Neural progenitor cell (in vitro differentiated cells): Measurements from ENCODE around the gene CRTC1. TPM values are rescaled to one million over a fixed set of nuclear protein-coding genes. Genes with fewer than 3 reads are reported as not detected.

Experiments
- DNase-seq: peaks from one replicate; pipeline ENCODE4 v3.0.0-alpha.2; 2016; ENCODE audit warnings: low spot score
- H2AFZ ChIP-seq: fragments of 200-600 bp; sonication (generic); replicated peaks from 2 replicates; pipeline ENCODE4 v1.6.1; 2016; ENCODE audit warnings: antibody characterized with exemption
- H3F3A ChIP-seq: fragments of 200-600 bp; sonication (generic); 2 replicates; pipeline ENCODE4 v1.6.1; 2016; ENCODE audit warnings: antibody characterized with exemption, low read depth
- H3K27ac ChIP-seq: fragments of 200-600 bp; sonication (generic); 2 replicates; pipeline ENCODE4 v1.5.1; 2016; ENCODE audit warnings: mild to moderate bottlenecking
- H3K27me3 ChIP-seq: fragments of 200-600 bp; sonication (generic); 2 replicates; pipeline ENCODE4 v1.6.1; 2016; ENCODE audit warnings: mild to moderate bottlenecking, moderate library complexity
- H3K36me3 ChIP-seq: fragments of 200-600 bp; sonication (generic); 2 replicates; pipeline ENCODE4 v1.5.1; 2016
- H3K4me1 ChIP-seq: fragments of 200-600 bp; sonication (generic); 2 replicates; pipeline ENCODE4 v1.6.1; 2016; ENCODE audit warnings: mixed run types
- H3K4me2 ChIP-seq: fragments of 200-600 bp; sonication (generic); 2 replicates; pipeline ENCODE4 v1.6.1; 2016
- H3K4me3 ChIP-seq: fragments of 200-600 bp; sonication (generic); 2 replicates; pipeline ENCODE4 v1.5.1; 2016
- H3K79me2 ChIP-seq: fragments of 200-600 bp; sonication (generic); 2 replicates; pipeline ENCODE4 v1.6.1; 2016; ENCODE audit warnings: low read depth
- H3K9ac ChIP-seq: fragments of 200-600 bp; sonication (generic); 2 replicates; pipeline ENCODE4 v1.6.1; 2016
- H3K9me3 ChIP-seq: fragments of 200-600 bp; sonication (generic); 2 replicates; pipeline ENCODE4 v1.5.1; 2016; ENCODE audit warnings: low read depth
- H4K20me1 ChIP-seq: fragments of 200-600 bp; sonication (generic); 2 replicates; pipeline ENCODE4 v1.6.1; 2016; ENCODE audit warnings: low read depth
- H3K27ac Mint-ChIP-seq: 3 replicates; pipeline ENCODE4 v1.8.0; 2021; ENCODE audit warnings: mixed read lengths
- H3K27me3 Mint-ChIP-seq: 2 replicates; pipeline ENCODE4 v1.8.0; 2022; ENCODE audit warnings: low read depth, mild to moderate bottlenecking, inconsistent platforms, moderate library complexity, mixed read lengths; ENCODE audit not compliant: insufficient read depth
- H3K36me3 Mint-ChIP-seq: 3 replicates; pipeline ENCODE4 v1.8.0; 2021; ENCODE audit warnings: mixed read lengths
- H3K4me1 Mint-ChIP-seq: 3 replicates; pipeline ENCODE4 v1.8.0; 2021; ENCODE audit warnings: mixed read lengths
- H3K4me3 Mint-ChIP-seq: 3 replicates; pipeline ENCODE4 v1.8.0; 2021; ENCODE audit warnings: mild to moderate bottlenecking, moderate library complexity, mixed read lengths
- H3K9me3 Mint-ChIP-seq: 3 replicates; pipeline ENCODE4 v1.8.0; 2020; ENCODE audit warnings: mixed read lengths
- EZH2 ChIP-seq: fragments of 200-600 bp; sonication (generic); IDR thresholded peaks from 2 replicates; pipeline ENCODE4 v1.6.1; 2017; ENCODE audit warnings: antibody characterized with exemption, mild to moderate bottlenecking, moderate library complexity
- EZH2phosphoT487 ChIP-seq: fragments of 200-600 bp; sonication (generic); IDR thresholded peaks from 2 replicates; pipeline ENCODE4 v1.6.1; 2017; ENCODE audit warnings: antibody characterized with exemption
- total RNA-seq: library from RNA; depleted of rRNA; stranded (reverse); fragments of >200 nt; gene quantifications from 2 replicates; pipeline ENCODE4 v1.2.3, GENCODE V29; 2015; ENCODE audit warnings: low replicate concordance
- TF ChIP-seq, protein P1 (sequence below): fragments of 200-600 bp; sonication (generic); IDR thresholded peaks from 2 replicates; pipeline ENCODE4 v1.5.1; 2017; ENCODE audit warnings: antibody characterized with exemption, mild to moderate bottlenecking

The CRTC1 gene
- total RNA-seq, 1 donor from 2014 or later: 2.4 TPM

DNA sequence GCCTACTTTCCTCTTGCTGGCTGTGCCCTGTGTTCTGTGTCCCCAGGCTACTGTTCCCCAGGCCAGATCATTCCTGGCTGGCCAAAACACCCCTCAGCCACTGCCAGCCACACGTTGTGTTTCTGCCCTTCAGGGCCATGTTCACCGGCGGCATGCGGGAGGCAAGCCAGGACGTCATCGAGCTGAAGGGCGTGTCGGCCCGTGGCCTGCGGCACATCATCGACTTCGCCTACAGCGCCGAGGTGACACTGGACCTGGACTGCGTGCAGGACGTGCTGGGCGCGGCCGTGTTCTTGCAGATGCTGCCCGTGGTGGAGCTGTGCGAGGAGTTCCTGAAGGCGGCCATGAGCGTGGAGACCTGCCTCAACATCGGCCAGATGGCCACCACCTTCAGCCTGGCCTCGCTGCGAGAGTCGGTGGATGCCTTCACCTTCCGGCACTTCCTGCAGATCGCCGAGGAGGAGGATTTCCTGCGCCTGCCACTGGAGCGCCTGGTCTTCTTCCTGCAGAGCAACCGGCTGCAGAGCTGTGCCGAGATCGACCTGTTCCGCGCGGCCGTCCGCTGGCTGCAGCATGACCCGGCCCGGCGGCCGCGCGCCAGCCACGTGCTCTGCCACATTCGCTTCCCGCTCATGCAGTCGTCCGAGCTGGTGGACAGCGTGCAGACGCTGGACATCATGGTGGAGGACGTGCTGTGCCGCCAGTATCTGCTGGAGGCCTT lies 15.8 kb upstream of the CRTC1 start:
- no peak for DNase-seq
- Mint-ChIP-seq H3K27me3 (peaks cover 2% of the 10 kb centered on the region), H3K27ac (no peak overlapping the region), H3K4me3 (no peak overlapping the region), H3K36me3 (peaks cover 5% of the 10 kb centered on the region), H3K9me3 (no peaks in the 10 kb centered on the region), H3K4me1 (peaks cover 11% of the 10 kb centered on the region)
- no peak overlapping the region for H3K9ac ChIP-seq
- H3K4me1 ChIP-seq: peaks cover 5% of the 10 kb centered on the region
- H3K4me3 ChIP-seq: no peak overlapping the region
- no peaks in the 10 kb centered on the region for H3K9me3 ChIP-seq
- H4K20me1 ChIP-seq: peaks cover 9% of the 10 kb centered on the region
- no peak overlapping the region for H3K27ac ChIP-seq
- no peaks in the 10 kb centered on the region for H3K79me2 ChIP-seq
- no peaks in the 10 kb centered on the region for H3K27me3 ChIP-seq
- H3K36me3 ChIP-seq: no peaks in the 10 kb centered on the region
- no peak overlapping the region for H3K4me2 ChIP-seq
- no peak overlapping the region for H2AFZ ChIP-seq
- TF ChIP-seq EZH2phosphoT487 (no peak), EZH2 (no peak)
- TF ChIP-seq, protein P1, sequence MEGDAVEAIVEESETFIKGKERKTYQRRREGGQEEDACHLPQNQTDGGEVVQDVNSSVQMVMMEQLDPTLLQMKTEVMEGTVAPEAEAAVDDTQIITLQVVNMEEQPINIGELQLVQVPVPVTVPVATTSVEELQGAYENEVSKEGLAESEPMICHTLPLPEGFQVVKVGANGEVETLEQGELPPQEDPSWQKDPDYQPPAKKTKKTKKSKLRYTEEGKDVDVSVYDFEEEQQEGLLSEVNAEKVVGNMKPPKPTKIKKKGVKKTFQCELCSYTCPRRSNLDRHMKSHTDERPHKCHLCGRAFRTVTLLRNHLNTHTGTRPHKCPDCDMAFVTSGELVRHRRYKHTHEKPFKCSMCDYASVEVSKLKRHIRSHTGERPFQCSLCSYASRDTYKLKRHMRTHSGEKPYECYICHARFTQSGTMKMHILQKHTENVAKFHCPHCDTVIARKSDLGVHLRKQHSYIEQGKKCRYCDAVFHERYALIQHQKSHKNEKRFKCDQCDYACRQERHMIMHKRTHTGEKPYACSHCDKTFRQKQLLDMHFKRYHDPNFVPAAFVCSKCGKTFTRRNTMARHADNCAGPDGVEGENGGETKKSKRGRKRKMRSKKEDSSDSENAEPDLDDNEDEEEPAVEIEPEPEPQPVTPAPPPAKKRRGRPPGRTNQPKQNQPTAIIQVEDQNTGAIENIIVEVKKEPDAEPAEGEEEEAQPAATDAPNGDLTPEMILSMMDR: no peak
- peaks cover 7% of the 10 kb centered on the region for H3F3A ChIP-seq

GRCh38 chr19:18668252-18668631 lies 15.2 kb upstream of the CRTC1 start:
- Histone ChIP-seq H2AFZ (no peak overlapping the region), H3K4me2 (no peak overlapping the region), H3K4me1 (peaks cover under 1% of the 10 kb centered on the region), H3K27me3 (no peaks in the 10 kb centered on the region), H3K27ac (no peak overlapping the region), H3K79me2 (no peaks in the 10 kb centered on the region), H3K9ac (no peak overlapping the region), H3K36me3 (no peaks in the 10 kb centered on the region), H3K9me3 (no peaks in the 10 kb centered on the region), H4K20me1 (peaks cover 3% of the 10 kb centered on the region), H3F3A (peaks cover 7% of the 10 kb centered on the region), H3K4me3 (no peak overlapping the region)
- Mint-ChIP-seq H3K4me1 (peaks cover 10% of the 10 kb centered on the region), H3K27ac (no peak overlapping the region), H3K27me3 (peaks cover 2% of the 10 kb centered on the region), H3K4me3 (no peak overlapping the region), H3K36me3 (peaks cover 5% of the 10 kb centered on the region), H3K9me3 (no peaks in the 10 kb centered on the region)
- no peak for TF ChIP-seq EZH2
- no peak for TF ChIP-seq EZH2phosphoT487
- TF ChIP-seq, protein P1: no peak
- DNase-seq: no peak

DNA sequence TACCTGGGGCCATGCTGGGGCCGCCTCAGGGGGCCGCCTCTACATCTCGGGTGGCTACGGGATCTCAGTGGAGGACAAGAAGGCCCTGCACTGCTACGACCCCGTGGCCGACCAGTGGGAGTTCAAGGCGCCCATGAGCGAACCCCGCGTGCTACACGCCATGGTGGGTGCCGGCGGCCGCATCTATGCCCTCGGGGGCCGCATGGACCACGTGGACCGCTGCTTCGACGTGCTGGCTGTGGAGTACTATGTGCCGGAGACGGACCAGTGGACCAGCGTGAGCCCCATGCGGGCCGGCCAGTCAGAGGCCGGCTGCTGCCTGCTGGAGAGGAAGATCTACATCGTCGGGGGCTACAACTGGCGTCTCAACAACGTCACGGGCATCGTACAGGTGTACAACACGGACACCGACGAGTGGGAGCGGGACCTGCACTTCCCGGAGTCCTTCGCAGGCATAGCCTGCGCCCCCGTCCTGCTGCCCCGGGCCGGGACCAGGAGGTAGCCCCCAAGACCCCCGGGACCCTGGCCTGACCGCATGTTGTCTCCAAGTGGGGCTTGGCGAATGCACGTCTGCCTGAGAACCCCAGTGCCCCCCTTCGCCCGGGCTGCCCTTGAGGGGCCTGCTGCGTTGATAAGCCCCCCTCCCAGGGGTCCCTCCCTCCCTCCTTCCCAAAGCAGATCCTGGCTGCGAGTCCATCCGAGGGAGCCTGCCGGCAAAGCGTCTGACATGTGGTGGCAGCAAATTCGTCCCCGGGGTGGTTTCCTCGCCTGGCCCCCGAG lies 14.5 kb upstream of the CRTC1 start:
- DNase-seq: no peak
- Histone ChIP-seq H2AFZ (no peak overlapping the region), H3K79me2 (no peaks in the 10 kb centered on the region), H3K36me3 (no peaks in the 10 kb centered on the region), H3K9ac (no peak overlapping the region), H3K4me1 (no peaks in the 10 kb centered on the region), H3K27me3 (no peaks in the 10 kb centered on the region), H3K9me3 (no peaks in the 10 kb centered on the region), H3F3A (peaks cover 7% of the 10 kb centered on the region), H4K20me1 (no peaks in the 10 kb centered on the region), H3K27ac (no peak overlapping the region), H3K4me3 (no peak overlapping the region), H3K4me2 (no peak overlapping the region)
- Mint-ChIP-seq H3K4me1 (peaks cover 8% of the 10 kb centered on the region), H3K27me3 (peaks cover 2% of the 10 kb centered on the region), H3K36me3 (peaks cover 5% of the 10 kb centered on the region), H3K27ac (no peak overlapping the region), H3K9me3 (no peaks in the 10 kb centered on the region), H3K4me3 (no peak overlapping the region)
- TF ChIP-seq EZH2phosphoT487 (no peak), EZH2 (no peak)
- TF ChIP-seq, protein P1: no peak
